Effector memory CD8-positive, alpha-beta T cell (primary cell): ENCODE results near the gene MED1.

Source experiments
- ATAC-seq: fragments of 150-1000 bp; cut with Tn5 transposase; replicated peaks from 2 replicates; pipeline ENCODE4 v1.10.0; 2021; ENCODE audit warnings: mild to moderate bottlenecking, moderate library complexity
- DNase-seq, 3 experiments: peaks; one replicate each; pipeline ENCODE4 v3.0.0; 2021
- H3K27ac Mint-ChIP-seq, 2 donors: one replicate each; pipeline ENCODE4 v1.8.0; 2022; ENCODE audit warnings: mild to moderate bottlenecking in 2 of 2, mixed read lengths in 2 of 2, moderate library complexity in 2 of 2
- H3K27me3 Mint-ChIP-seq, 2 donors: one replicate each; pipeline ENCODE4 v1.8.0; 2022; ENCODE audit warnings: mixed read lengths in 2 of 2
- H3K36me3 Mint-ChIP-seq: one replicate; pipeline ENCODE4 v1.8.0; 2022; ENCODE audit warnings: mild to moderate bottlenecking, moderate library complexity, mixed read lengths; ENCODE audit not compliant: insufficient read depth
- H3K4me1 Mint-ChIP-seq, 2 donors: one replicate each; pipeline ENCODE4 v1.8.0; 2022; ENCODE audit warnings: low read depth in 2 of 2, mixed read lengths in 2 of 2
- H3K4me3 Mint-ChIP-seq, 2 donors: one replicate each; pipeline ENCODE4 v1.8.0; 2022; ENCODE audit warnings: mild to moderate bottlenecking in 2 of 2, mixed read lengths in 2 of 2, moderate library complexity in 2 of 2
- H3K9me3 Mint-ChIP-seq, 2 donors: one replicate each; pipeline ENCODE4 v1.8.0; 2022; ENCODE audit warnings: mixed read lengths in 2 of 2

Gene MED1

GRCh38 chr17:39405436-39405835, 45.6 kb downstream of the MED1 start:
- ATAC-seq (no peak), DNase-seq (no peak)
- Mint-ChIP-seq H3K27ac (no peak overlapping the region), H3K4me1 (peaks cover 4 to 6% of the 10 kb centered on the region in 2 donors), H3K27me3 (no peaks in the 10 kb centered on the region), H3K36me3 (peaks cover 39% of the 10 kb centered on the region), H3K4me3 (no peak overlapping the region), H3K9me3 (no peaks in the 10 kb centered on the region)

- Mint-ChIP-seq H3K27me3 (no peaks in the 10 kb centered on the region), H3K27ac (no peak overlapping the region), H3K4me1 (peaks cover 11 to 12% of the 10 kb centered on the region in 2 donors), H3K4me3 (no peak overlapping the region), H3K36me3 (peaks cover 33% of the 10 kb centered on the region), H3K9me3 (no peaks in the 10 kb centered on the region)
- DNase-seq, result no peak
- no peak for ATAC-seq
Measured at GRCh38 chr17:39404542-39405378, 46.3 kb downstream of the MED1 start.

DNA sequence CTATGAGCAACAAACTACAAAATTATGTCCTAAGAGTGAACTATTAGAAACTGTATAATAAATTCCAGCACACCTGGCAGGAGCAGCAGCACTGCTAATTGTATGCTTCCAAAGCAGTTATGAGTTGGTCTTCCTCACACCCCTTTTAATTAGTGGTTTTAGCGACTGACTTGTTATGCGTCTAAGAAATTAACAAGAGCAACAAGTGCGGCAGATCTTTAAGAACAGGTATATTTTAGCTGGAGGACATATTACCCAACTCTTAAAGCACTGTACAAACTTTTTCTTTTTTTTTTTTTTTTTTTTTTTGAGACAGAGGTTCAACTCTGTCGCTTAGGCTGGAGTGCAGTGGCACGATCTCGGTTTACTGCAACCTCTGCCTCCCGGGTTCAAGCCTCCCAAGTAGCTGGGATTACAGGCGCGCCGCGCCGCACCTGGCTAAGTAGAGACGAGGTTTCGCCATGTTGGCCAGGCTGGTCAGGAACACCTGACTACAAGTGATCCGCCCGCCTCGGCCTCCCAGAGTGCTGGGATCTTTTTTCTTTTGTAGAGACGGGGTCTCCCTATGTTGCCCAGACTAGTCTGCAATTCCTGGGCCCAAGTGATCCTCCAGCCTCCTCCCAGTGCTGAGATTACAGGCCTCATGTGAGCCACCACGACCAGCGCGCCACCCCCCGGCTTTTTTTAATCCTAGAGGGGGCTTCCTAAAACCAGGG, 48.0 kb downstream of the MED1 start:
- peaks cover 12 to 16% of the 10 kb centered on the region in 2 donors for H3K4me1 Mint-ChIP-seq
- H3K9me3 Mint-ChIP-seq, result no peaks in the 10 kb centered on the region
- no peak for ATAC-seq

DNA sequence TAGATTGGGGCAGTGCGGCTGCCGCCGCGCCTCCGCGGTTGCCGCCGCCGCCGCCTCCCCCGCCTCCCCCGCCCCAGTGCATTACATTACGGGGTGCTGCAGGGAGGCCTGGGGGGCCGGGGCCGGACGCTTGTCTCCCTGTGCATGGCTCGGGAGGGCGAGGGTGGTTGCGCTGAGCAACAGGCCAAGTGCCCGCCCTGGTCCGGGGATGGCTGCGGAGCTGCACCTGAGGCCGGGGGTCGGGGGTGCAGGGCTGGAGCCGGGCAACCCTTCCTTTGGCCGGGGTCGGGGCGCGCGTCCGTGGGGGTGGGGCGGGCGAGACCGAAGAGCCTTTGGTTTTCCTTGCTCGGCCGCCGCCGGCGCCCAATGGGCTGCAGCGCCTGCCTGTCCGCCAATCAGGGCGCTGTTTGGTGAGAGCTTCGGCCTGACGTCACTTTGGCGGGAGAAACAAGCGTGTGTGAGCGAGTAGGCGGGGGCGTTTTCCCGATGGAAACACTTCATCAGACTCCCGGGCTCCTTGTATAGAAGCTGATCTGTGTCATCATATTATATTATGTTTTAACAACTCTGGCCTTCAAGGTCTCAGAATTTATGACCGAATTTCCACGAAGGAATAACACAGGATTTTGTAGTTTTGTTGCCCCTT, 48.7 kb downstream of the MED1 start:
- Mint-ChIP-seq H3K36me3 (peaks cover 16% of the 10 kb centered on the region), H3K4me3 (peak overlapping the region; percentile 93 to 96)

More for the DNA sequence above, 48.0 kb downstream of the MED1 start:
- peak overlapping the region; percentile 93 to 96 for H3K4me3 Mint-ChIP-seq
- H3K27ac Mint-ChIP-seq, result peak overlapping the region; percentile 44 to 95
- no peak for DNase-seq
- peaks cover 19% of the 10 kb centered on the region for H3K36me3 Mint-ChIP-seq
- H3K27me3 Mint-ChIP-seq, result no peaks in the 10 kb centered on the region

GRCh38 chr17:39401412-39402243, 49.4 kb downstream of the MED1 start, which contains the start of gene FBXL20:
Gene FBXL20 (minus strand): TSS chr17:39401626. CDS start chr17:39401402, 224 bp downstream.
- DNase-seq (peak; percentile 89 to 91 (median 91)), ATAC-seq (peak; percentile 83)
- no peaks in the 10 kb centered on the region for H3K27me3 Mint-ChIP-seq
- H3K9me3 Mint-ChIP-seq, result no peaks in the 10 kb centered on the region
- H3K27ac Mint-ChIP-seq, result peak within 1 kb of the TSS; percentile 94 to 95
- H3K4me1 Mint-ChIP-seq, result peaks cover 14 to 16% of the 10 kb centered on the region in 2 donors
- peak within 1 kb of the TSS; percentile 93 to 96 for H3K4me3 Mint-ChIP-seq
- H3K36me3 Mint-ChIP-seq, result peaks cover 16% of the 10 kb centered on the region

More for the DNA sequence above, 48.7 kb downstream of the MED1 start:
- peak; percentile 68 to 72 (median 70) for DNase-seq
- H3K4me1 Mint-ChIP-seq, result peaks cover 12 to 16% of the 10 kb centered on the region in 2 donors
- peak overlapping the region; percentile 94 to 95 for H3K27ac Mint-ChIP-seq
- peak; percentile 58 for ATAC-seq
- H3K9me3 Mint-ChIP-seq, result no peaks in the 10 kb centered on the region
- no peaks in the 10 kb centered on the region for H3K27me3 Mint-ChIP-seq

GRCh38 chr17:39400547-39401411, 50.3 kb downstream of the MED1 start:
- peak; percentile 5 to 9 (median 8) for DNase-seq
- no peaks in the 10 kb centered on the region for H3K27me3 Mint-ChIP-seq
- H3K4me1 Mint-ChIP-seq, result peaks cover 14 to 17% of the 10 kb centered on the region in 2 donors

DNA sequence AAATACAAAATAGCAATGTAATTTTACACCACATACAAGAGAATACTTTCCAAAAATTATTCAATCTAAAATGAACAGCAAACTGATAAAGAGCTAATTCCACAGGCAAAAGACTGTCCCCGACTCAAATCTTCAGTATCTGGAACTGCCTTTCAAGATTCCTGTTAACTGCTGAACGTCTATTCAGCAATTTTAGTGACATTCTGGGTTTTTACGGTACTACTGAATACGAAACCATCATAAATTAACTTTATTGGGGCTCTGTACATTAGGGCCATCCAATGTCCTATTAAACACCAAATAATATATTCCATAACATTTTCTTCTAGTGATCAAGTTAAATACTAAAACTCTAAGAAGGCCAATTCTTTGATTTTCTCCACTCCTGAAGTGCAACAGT, 51.3 kb downstream of the MED1 start:
- peak overlapping the region; percentile 93 to 96 for H3K4me3 Mint-ChIP-seq
- H3K9me3 Mint-ChIP-seq, result no peaks in the 10 kb centered on the region
- ATAC-seq, result no peak
- H3K27ac Mint-ChIP-seq, result peak overlapping the region in 1 of 2 donors; percentile 94
- H3K27me3 Mint-ChIP-seq, result no peaks in the 10 kb centered on the region
- no peak for DNase-seq
- H3K36me3 Mint-ChIP-seq, result peaks cover 16% of the 10 kb centered on the region
- peaks cover 17 to 19% of the 10 kb centered on the region in 2 donors for H3K4me1 Mint-ChIP-seq

More at GRCh38 chr17:39400547-39401411, 50.3 kb downstream of the MED1 start:
- Mint-ChIP-seq H3K4me3 (peak overlapping the region; percentile 93 to 96), H3K27ac (peak overlapping the region; percentile 94 to 95), H3K36me3 (peaks cover 20% of the 10 kb centered on the region), H3K9me3 (no peaks in the 10 kb centered on the region)
- peak; percentile 2 for ATAC-seq

- H3K4me3 Mint-ChIP-seq, result no peak overlapping the region
- H3K36me3 Mint-ChIP-seq, result peaks cover 28% of the 10 kb centered on the region
- DNase-seq (no peak), ATAC-seq (no peak)
- H3K27me3 Mint-ChIP-seq, result no peaks in the 10 kb centered on the region
- H3K9me3 Mint-ChIP-seq, result no peaks in the 10 kb centered on the region
- no peak overlapping the region for H3K27ac Mint-ChIP-seq
- H3K4me1 Mint-ChIP-seq, result peaks cover 7 to 8% of the 10 kb centered on the region in 2 donors
Measured at GRCh38 chr17:39393736-39394135, 57.3 kb downstream of the MED1 start.

DNA sequence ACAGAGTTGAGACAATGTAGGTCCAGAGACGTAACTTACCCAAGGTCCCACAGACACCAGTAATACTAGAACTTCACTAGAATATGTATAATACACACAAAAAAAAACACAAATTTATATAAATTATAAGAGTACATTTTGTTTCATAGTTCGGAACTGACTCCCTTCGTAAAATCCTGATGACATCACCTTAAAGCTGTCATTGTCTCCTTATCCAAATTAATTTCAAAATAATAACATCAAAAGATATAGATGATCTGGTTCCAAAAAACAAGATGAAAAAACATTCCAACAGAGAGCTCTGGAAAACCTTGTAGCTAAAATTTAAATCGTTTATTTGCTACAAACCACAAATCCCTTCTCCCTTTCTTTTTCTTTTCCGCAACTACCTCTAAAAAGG, 59.6 kb downstream of the MED1 start:
- H3K27ac Mint-ChIP-seq, result no peak overlapping the region
- H3K9me3 Mint-ChIP-seq, result no peaks in the 10 kb centered on the region
- peaks cover 42% of the 10 kb centered on the region for H3K36me3 Mint-ChIP-seq
- H3K27me3 Mint-ChIP-seq, result no peaks in the 10 kb centered on the region
- no peak for DNase-seq
- no peak overlapping the region for H3K4me3 Mint-ChIP-seq
- peaks cover 5 to 8% of the 10 kb centered on the region in 2 donors for H3K4me1 Mint-ChIP-seq
- ATAC-seq, result no peak

- no peak overlapping the region for H3K4me3 Mint-ChIP-seq
- peaks cover 38% of the 10 kb centered on the region for H3K36me3 Mint-ChIP-seq
- DNase-seq (no peak), ATAC-seq (no peak)
- peaks cover 9 to 21% of the 10 kb centered on the region in 2 donors for H3K4me1 Mint-ChIP-seq
- H3K27me3 Mint-ChIP-seq, result no peaks in the 10 kb centered on the region
- H3K27ac Mint-ChIP-seq, result no peak overlapping the region
- H3K9me3 Mint-ChIP-seq, result no peaks in the 10 kb centered on the region
Measured at GRCh38 chr17:39385040-39385439, 66.0 kb downstream of the MED1 start.

DNA sequence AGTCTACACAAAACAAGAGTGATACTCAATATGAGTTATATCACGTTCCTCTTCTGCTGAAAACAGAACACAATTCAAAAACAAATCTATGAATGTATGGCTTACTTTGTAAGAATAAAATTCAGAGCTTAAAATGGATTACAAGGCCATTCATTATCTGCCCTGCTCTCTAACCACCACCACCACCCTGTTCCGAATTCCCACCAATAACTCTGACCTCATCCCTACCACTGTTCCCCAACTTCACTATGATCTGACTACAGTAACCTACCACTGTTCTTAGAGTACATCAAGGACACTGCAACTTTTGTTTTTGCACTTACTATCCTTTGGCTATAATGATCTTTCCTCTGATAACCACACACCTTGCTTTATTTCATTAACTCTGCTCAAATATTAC, 70.9 kb downstream of the MED1 start:
- no peak for ATAC-seq
- Mint-ChIP-seq H3K4me1 (peaks cover 27 to 39% of the 10 kb centered on the region in 2 donors), H3K27ac (no peak overlapping the region)

GRCh38 chr17:39376434-39376833, 74.6 kb downstream of the MED1 start:
- ATAC-seq (no peak), DNase-seq (no peak)
- H3K36me3 Mint-ChIP-seq, result peaks cover 9% of the 10 kb centered on the region
- H3K9me3 Mint-ChIP-seq, result no peaks in the 10 kb centered on the region
- peak overlapping the region in 1 of 2 donors; percentile 10 for H3K27ac Mint-ChIP-seq
- H3K27me3 Mint-ChIP-seq, result no peaks in the 10 kb centered on the region
- peaks cover 24 to 42% of the 10 kb centered on the region in 2 donors for H3K4me1 Mint-ChIP-seq
- H3K4me3 Mint-ChIP-seq, result no peak overlapping the region

More for the DNA sequence above, 70.9 kb downstream of the MED1 start:
- no peak for DNase-seq
- Mint-ChIP-seq H3K9me3 (no peaks in the 10 kb centered on the region), H3K36me3 (peaks cover 18% of the 10 kb centered on the region), H3K4me3 (no peak overlapping the region), H3K27me3 (no peaks in the 10 kb centered on the region)
